ENCODE measurements around the gene KIF21B. TPM values are rescaled to one million over a fixed set of nuclear protein-coding genes. Genes with fewer than 3 reads are reported as not detected.

The KIF21B gene
- total RNA-seq, 4 donors from 2014 or later: 3.2 to 40.4 (median 22.7) TPM

DNA sequence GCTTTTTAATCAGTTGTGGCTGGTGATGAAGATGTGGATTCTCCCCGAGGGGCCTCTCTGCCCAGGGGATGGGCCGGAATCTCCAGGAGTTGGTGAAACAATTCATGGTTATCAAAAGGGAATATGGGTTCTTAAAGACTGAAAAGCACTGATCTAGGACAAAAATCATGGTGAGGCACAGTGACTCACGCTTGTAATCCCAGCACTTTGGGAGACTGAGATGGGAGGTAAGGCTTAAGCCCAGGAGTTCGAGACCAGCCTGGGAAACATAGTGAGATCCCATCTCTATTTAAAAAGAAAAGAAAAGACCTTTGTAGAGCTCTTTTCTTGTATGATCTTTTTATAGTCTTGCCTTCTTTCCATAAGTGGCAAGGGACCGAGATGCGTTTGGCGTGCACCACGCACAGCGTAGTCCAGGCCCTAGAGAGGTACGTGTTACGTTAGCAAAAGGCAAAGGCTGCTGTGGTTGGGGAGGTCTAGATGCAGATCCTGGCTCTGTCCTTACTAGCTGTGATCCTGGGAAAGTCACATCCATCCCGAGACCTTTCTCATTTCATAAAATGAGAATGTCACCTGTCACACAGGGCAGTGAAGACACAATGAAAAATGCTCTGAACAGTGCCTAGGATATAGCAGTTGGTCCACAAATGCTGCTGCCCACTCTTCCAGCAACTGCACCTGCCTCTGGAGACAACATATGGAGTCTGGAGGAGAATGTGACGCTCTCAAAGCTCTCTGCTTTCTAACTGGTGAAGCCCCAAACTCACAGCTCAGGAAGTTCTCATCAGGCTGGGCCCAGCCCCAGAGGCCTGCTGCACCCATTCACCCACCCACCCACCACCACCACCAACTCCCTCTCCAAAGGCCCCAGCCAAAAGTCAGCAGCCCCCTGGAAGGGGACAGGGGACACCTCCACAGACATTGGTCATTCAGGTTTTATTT lies 54.8 kb downstream of the KIF21B start:
- in situ Hi-C loops (cut with MboI; ENCODE audit: low pct_ligation_motif_present in 1 of 4, low pct_unique_long_range_greater_than_20kb in 1 of 4, low sequenced_read_pairs in 3 of 4) (loop anchor here in 1 of 4 donors (5.0 kb wide), 1 partner anchor 74 kb away; no protein-coding TSS in a partner anchor), intact Hi-C loops (cut with DNase I; ENCODE audit: low total_unique reads) (no loop called here)
- 84 to 94% methylated on average over 4 to 13 of the region's 13 CpGs for WGBS, 2 donors (ENCODE audit: low coverage in 1 of 2)
- Histone ChIP-seq H3K4me3 (no peak overlapping the region), H3K4me1 (peaks cover 3 to 22% (median 13%) of the 10 kb centered on the region in 4 donors), H3K27ac (no peak overlapping the region), H3K9me3 (no peaks in the 10 kb centered on the region), H3K36me3 (no peaks in the 10 kb centered on the region), H3K27me3 (no peaks in the 10 kb centered on the region)
- DNase-seq: no peak
- TF ChIP-seq, protein P1, sequence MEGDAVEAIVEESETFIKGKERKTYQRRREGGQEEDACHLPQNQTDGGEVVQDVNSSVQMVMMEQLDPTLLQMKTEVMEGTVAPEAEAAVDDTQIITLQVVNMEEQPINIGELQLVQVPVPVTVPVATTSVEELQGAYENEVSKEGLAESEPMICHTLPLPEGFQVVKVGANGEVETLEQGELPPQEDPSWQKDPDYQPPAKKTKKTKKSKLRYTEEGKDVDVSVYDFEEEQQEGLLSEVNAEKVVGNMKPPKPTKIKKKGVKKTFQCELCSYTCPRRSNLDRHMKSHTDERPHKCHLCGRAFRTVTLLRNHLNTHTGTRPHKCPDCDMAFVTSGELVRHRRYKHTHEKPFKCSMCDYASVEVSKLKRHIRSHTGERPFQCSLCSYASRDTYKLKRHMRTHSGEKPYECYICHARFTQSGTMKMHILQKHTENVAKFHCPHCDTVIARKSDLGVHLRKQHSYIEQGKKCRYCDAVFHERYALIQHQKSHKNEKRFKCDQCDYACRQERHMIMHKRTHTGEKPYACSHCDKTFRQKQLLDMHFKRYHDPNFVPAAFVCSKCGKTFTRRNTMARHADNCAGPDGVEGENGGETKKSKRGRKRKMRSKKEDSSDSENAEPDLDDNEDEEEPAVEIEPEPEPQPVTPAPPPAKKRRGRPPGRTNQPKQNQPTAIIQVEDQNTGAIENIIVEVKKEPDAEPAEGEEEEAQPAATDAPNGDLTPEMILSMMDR (IDR thresholded peaks at IDR 0.05): no peak
- TF ChIP-seq POLR2A (IDR thresholded peaks at IDR 0.05) (no peak), EP300 (IDR thresholded peaks at IDR 0.05; ENCODE audit: low read depth) (no peak), POLR2AphosphoS5 (IDR thresholded peaks at IDR 0.05) (no peak)

GRCh38 chr1:200967693-200968468 lies 55.6 kb downstream of the KIF21B start:
- Histone ChIP-seq H3K4me1 (peaks cover 3 to 14% (median 11%) of the 10 kb centered on the region in 4 donors), H3K9me3 (no peaks in the 10 kb centered on the region), H3K4me3 (no peak overlapping the region), H3K27me3 (no peaks in the 10 kb centered on the region), H3K27ac (no peak overlapping the region), H3K36me3 (no peaks in the 10 kb centered on the region)
- WGBS, 2 donors (ENCODE audit: low coverage in 1 of 2): 77% methylated on average over 11 of the region's 11 CpGs; no CpG with 5 or more reads in 1 of the 2 donors
- no peak for TF ChIP-seq POLR2A (IDR thresholded peaks at IDR 0.05)
- TF ChIP-seq POLR2AphosphoS5 (IDR thresholded peaks at IDR 0.05): no peak
- TF ChIP-seq, protein P1 (IDR thresholded peaks at IDR 0.05): no peak
- no peak for TF ChIP-seq EP300 (IDR thresholded peaks at IDR 0.05; ENCODE audit: low read depth)
- in situ Hi-C loops (cut with MboI; ENCODE audit: low pct_ligation_motif_present in 1 of 4, low pct_unique_long_range_greater_than_20kb in 1 of 4, low sequenced_read_pairs in 3 of 4): loop anchor here in 1 of 4 donors (5.0 kb wide), 1 partner anchor 74 kb away; no protein-coding TSS in a partner anchor
- DNase-seq: no peak
- intact Hi-C loops (cut with DNase I; ENCODE audit: low total_unique reads): no loop called here

- WGBS, 2 donors (ENCODE audit: low coverage in 1 of 2): 67 to 98% methylated on average over 1 to 2 of the region's 2 CpGs
- no peaks in the 10 kb centered on the region for H3K27me3 ChIP-seq
- in situ Hi-C loops (cut with MboI; ENCODE audit: low pct_ligation_motif_present in 1 of 4, low pct_unique_long_range_greater_than_20kb in 1 of 4, low sequenced_read_pairs in 3 of 4) (loop anchor here in 1 of 4 donors (5.0 kb wide), 1 partner anchor 75 kb away; no protein-coding TSS in a partner anchor), intact Hi-C loops (cut with DNase I; ENCODE audit: low total_unique reads) (no loop called here)
- H3K4me3 ChIP-seq: no peak overlapping the region
- H3K36me3 ChIP-seq: no peaks in the 10 kb centered on the region
- no peak overlapping the region for H3K27ac ChIP-seq
- no peak for TF ChIP-seq POLR2A (IDR thresholded peaks at IDR 0.05)
- TF ChIP-seq POLR2AphosphoS5 (IDR thresholded peaks at IDR 0.05): no peak
- TF ChIP-seq, protein P1 (IDR thresholded peaks at IDR 0.05): no peak
- H3K9me3 ChIP-seq: no peaks in the 10 kb centered on the region
- no peak for DNase-seq
- H3K4me1 ChIP-seq: peaks cover 0 to 5% (median 3%) of the 10 kb centered on the region in 4 donors
These were observed 56.6 kb downstream of the KIF21B start for GRCh38 chr1:200966934-200967333.
